Muscle of arm (tissue), 14 donors: ENCODE results near the gene ZNF418. TPM values are rescaled to one million over a fixed set of nuclear protein-coding genes. Genes with fewer than 3 reads are reported as not detected.

Source experiments
- DNase-seq: peaks from one replicate; pipeline ENCODE4 v3.0.0-alpha.2; 2013
- long read RNA-seq, 11 donors: transcript quantifications; one replicate each; lab custom pipeline, GENCODE V29; 2026
- polyA plus RNA-seq, 12 donors: library from polyadenylated mRNA; unstranded; fragments of 120-200 nt; gene quantifications; one replicate each; pipeline ENCODE4 v1.2.1, GENCODE V29; 2013; ENCODE audit not compliant: insufficient read length in 12 of 12

Gene ZNF418
- polyA plus RNA-seq: 10 to 100 TPM in 5 of 12 donors, 1 to 10 TPM in 6, not detected in 1; 6.8 to 18.9 (median 9.9) TPM
- long read RNA-seq, donor 1, partial matches to known transcripts: 0 of 2 reads
- long read RNA-seq, donor 1, other reads (novel, unspliced or antisense): 0 of 2 reads
- long read RNA-seq, donor 2: 0 reads
- long read RNA-seq, donor 3, partial matches to known transcripts: 0 of 1 reads
- long read RNA-seq, donor 3, other reads (novel, unspliced or antisense): 0 of 1 reads
- long read RNA-seq, donor 4: 0 reads
- long read RNA-seq, donor 5: 0 reads
- long read RNA-seq, donor 6: 0 reads
- long read RNA-seq, donor 7, partial matches to known transcripts: 0 of 1 reads
- long read RNA-seq, donor 7, other reads (novel, unspliced or antisense): 0 of 1 reads
- long read RNA-seq, donor 8: 0 reads
- long read RNA-seq, donor 9: 0 reads
- long read RNA-seq, donor 10, partial matches to known transcripts: 0 of 1 reads
- long read RNA-seq, donor 10, other reads (novel, unspliced or antisense): 0 of 1 reads
- long read RNA-seq, donor 11, partial matches to known transcripts: 0 of 2 reads
- long read RNA-seq, donor 11, other reads (novel, unspliced or antisense): 0 of 2 reads

DNA sequence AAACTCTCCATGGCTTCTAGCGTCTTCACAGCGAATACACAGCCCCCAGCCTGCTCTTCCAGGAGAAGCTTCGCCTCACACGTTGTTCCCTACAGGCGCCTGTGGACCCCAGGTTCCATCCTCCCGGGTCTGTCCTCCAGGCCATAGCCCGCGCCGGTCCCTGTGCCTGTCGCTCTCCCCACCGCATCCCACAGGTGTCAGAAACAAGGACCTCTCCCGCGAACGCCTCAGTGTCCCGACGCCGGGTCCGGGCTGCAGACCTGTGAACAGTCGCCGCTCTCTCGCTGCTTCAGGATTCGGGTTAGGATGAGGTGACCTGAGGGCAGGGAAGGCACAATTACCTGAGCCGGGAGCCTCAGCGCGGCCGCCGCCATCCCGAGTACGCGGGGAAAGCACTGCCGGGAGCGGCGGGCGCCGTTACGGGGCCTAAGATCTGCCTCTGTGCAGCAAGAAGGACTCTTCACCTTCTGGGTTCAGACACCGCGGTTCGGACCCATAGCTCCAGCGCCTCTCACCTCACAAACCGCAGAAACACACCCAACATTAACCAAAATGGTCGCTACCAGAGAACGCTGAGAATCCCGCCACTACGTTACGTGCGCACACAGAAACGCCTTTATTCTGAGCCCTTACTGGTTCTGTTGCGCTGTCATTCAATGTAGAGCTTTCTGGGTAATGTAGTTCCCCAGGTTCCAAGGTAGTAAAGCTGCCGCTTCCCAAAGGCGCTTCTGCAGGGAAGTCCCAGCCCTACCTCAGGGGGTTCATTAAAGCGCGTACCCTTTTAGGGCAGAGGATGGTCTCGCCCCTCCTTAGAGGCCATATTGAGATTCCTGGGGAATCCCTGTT, at the start of gene ZNF418:
TSS of gene ZNF418 (minus strand) at position 583 of the 846 bp plus-strand sequence. CDS start 1,580 bp downstream, outside the sequence.
- DNase-seq: peak; percentile 83

DNA sequence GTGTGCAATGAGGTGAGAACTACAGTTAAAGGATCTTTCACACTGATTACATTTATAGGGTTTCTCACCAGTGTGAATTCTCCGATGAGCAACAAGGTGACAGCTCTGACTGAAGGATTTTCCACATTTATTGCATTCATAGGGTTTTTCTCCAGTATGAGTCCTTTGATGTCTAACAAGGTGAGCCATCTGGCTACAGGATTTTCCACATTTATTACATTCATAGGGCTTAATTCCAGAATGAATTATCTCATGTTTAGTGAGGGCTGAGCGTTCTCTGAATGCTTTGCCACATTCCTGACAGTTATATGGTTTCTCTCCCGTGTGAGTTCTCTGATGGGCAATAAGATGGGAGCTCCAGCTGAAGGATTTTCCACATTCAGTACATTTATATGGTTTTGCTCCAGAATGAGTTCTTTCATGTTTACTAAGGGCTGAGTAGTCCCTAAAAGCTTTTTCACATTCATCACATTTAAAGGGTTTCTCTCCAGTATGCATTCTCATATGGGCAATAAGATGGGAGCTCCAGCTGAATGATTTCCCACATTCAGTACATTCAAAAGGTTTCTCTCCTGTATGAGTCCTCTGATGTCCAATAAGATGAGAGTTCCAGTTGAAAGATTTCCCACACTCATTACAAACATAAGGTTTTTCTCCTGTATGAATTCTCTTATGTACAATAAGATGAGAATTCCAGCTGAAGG, 43.5 kb upstream of the ZNF418 start:
- no peak for DNase-seq

DNA sequence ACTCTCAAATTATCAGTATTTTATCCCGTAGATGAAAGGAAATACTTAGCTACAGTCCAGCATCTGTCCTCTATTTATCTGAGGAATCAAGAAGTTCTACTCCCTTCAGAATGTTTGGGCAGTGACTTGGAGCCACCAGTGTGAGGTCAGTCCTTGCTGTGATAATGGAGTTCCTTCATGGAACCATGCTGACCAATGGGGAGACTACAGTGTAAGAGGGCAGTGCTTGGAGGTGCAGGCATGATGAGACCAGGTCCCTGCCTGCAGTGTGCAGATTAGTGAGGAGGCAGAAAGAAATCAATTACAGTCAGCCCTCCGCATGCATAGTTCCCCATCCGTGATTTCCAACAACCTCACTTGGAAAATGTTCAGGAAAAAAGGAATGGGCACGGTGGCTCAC, 39.2 kb upstream of the ZNF418 start, which contains the start of gene C19orf18:
TSS of gene C19orf18 (minus strand) at position 101 of the 400 bp plus-strand sequence. CDS start 102 bp downstream, outside the sequence.
- DNase-seq: no peak

DNA sequence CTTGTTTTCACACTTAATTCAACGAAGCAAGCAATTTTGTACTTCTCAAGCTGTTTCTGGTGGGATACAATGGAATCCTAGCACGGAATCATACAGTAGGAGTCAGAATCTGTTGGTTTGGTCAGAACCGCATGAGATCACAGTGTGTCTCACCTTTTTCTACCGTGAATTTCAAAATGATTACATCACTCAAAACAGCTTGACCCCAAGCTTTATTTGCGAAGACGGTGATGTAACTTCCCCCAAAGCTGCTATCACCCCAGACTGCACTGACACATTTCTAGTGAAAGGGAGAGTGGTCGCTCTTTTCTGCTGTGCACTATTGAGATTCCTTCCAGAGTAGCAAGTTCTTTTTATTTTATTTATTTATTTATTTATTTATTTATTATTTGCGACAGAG, 29.6 kb upstream of the ZNF418 start:
- DNase-seq: no peak

DNA sequence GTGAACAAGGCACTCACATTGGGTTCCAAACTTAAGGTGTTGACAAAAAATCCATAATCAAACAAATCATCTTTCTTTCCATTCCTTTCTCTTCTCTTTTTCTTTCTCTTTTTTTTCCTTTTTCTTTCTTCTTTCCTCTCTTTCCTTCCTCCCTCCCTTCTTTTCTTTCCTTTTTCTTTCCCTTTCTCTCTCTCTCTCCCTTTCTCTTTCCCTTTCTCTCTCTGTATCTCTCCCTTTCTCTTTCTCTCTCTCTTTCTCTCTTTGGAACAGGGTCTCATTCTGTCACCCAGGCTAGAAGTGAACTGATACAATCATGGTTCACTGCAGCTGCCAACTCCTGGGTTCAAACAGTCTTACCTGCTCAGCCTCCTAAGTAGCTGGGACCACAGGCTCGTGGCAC, 26.6 kb upstream of the ZNF418 start:
- no peak for DNase-seq

DNA sequence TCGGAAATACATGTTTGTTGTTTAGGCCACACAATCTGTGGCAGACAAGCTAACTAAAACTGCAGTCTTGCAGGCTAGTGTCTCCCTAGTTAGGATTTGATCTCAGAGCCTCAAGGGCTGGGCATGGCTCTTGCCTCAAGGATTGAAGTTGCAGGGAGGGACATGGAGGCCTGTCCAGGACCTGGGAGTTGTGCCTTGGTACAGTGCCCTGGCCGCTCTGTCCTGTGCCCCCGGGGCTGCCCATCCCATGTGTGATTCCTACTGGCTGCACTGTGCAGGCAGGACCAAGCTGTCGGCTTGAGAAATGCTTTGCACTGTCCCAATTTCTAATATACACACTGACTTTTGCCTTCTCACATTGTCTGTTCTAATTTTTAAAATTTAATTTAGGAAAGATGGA, 19.8 kb upstream of the ZNF418 start:
- DNase-seq: no peak

DNA sequence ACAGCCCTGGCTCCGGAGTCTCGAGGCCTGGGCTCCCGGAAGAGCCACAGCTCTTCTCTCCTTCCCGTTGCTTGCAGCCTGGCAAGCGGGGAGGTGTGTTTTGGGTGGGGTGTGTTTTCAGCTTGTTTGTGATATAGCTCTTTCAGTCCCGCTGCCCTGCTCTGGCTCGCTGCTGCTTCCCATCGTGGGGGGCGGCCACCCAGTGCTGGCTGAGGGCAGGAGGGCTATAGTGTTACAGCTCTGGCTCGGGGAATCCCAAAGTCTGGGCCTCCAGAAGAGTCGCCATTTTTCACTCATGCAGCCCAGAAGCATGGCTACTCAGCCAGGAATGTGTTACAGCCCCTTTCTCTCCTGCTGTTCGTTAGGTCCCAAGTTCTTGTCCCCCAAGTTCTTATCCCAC, 14.5 kb upstream of the ZNF418 start:
- no peak for DNase-seq

DNA sequence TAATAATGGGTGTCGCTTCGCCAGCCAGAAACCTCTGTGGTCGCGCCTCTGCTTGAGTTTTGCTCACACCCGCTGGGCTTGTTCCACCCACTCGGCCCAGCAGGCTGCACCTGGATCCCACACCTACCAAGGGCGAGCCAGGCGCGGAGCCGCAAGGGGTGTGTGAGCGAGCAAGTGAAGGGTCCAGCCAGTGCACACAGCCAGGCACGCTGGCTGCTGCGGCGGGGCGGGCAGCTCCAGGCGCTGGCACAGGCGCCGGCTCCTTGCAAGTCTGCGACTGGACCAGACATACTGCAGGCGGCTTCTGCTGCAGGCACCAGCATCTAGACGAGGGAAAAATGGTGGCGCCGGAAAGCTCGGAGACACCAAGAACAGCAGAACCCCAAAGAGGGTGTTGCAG, 14.1 kb upstream of the ZNF418 start:
- no peak for DNase-seq

DNA sequence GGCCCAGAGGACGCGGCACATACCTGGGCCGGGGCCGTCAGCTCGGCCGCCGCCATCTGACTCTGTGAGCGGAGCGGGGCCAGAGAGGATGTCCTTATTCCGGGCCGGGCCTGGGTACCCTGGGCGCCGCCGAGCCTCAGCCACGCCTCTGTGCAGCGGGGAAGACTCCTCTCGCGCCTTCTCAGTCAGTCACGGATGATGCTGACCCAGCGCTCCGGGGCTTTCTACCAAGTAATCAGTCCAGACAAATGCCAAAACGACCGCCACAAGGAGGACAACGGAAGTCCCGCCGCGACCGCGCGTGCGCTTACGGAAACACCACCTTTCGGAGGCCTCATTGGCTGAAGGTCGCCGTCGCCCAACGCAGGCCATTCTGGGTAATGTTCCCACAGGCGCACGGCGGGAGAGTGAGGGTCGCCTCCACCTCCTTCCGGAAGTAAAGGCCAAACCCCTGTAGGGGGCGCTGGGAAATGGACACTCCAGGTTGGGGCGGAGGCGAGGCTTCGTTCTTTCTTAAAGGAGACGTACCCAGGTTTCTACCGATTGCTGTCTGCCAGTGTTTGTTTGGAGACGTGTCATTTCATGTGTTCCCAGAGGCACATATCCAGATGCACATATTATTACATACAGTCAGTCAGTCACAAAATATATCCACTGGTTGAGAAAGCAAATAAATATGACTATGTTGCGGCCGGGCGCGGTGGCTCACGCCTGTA, 12.4 kb upstream of the ZNF418 start, which contains the start of gene ZNF256:
TSS of gene ZNF256 (minus strand) at position 288 of the 716 bp plus-strand sequence. CDS start at position 56, 232 bp downstream.
- peak; percentile 97 for DNase-seq

DNA sequence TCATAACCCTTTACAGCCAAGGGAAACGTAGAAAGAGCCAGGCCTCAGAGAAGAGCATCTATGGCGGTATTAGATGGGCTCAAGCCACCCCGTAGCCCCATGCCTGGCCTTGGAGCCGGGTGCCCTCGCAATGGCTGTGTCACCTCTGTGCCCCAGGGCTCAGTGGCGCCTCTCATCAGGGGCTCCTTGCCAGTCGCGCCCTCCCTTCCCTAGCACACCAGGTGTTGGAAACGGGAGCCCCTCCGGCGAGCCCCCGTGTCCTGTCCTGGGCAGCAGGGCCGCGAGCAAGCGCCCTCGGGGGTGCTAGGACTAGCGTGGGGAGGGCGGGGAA, 11.9 kb upstream of the ZNF418 start:
- DNase-seq: no peak

DNA sequence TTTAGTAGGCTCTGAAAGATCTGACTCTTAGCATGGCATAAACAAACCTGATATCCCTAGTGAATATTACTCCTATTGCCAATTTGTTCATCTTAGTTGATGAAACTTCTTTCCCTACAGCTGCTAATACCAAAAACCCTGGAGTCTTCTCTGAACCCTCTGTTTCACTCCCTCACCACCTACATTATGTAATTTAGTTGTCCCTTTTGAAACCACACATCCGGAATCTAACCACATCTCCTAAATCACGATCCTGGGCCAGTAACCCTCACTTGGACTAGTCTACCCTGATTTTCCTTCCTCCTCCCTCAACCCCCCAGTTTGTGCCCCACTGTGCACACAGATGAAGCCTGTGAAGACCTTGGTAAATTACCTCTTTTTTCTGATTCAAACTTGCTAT, 11.1 kb upstream of the ZNF418 start:
- no peak for DNase-seq

DNA sequence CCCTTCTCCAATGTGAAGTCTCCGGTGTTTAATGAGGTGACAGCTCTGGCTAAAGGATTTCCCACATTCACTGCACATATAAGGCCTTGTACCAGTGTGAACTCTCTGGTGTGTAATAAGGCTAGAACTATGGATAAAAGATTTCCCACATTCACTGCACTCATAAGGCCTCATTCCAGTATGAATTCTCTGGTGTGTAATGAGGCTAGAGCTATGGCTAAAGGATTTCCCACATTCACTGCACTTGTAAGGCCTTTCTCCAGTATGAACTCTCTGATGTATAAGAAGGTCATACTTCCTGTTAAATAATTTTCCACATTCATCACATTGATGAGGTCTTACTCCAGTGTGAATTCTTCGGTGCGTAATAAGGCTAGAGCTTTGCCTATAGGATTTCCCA, 6.4 kb upstream of the ZNF418 start:
- no peak for DNase-seq

DNA sequence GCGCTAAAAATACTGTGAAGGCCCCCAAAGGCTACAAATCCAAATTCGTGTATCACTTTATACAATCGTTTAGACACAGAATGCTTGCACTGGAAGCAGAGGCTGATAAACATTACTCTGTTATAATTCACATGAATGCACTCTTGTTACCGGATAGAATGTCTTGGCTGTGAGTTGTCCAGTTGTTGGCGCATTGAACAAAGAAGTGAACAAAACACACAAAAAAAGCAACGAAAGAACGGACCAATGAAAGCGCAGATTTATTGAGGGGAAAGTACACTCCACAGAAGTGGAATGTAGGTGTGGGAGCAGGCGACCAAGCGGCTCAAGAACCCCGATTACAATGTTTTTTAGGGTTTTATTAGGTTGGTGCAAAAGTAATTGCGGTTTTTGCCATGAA, 529 bp upstream of the ZNF418 start:
- no peak for DNase-seq

DNA sequence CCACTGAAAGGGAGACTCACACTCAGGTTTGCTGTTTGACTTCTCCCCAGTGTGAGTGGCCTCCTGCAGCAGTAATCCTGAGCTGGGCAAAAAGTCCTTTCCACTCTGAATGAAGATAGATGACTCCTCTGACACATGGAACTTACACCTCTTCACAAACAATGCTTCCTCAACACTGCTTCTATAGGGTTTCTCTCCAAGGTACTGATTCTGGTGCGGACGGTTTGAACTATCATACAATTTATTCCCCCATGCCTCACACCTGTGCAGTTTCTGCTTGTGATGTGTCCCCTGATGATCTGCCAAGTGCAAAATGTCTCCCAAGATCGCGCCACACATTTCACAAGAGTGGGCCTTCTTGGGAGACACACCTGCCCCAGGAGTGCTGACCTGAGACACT, 7.6 kb downstream of the ZNF418 start:
- DNase-seq: no peak

DNA sequence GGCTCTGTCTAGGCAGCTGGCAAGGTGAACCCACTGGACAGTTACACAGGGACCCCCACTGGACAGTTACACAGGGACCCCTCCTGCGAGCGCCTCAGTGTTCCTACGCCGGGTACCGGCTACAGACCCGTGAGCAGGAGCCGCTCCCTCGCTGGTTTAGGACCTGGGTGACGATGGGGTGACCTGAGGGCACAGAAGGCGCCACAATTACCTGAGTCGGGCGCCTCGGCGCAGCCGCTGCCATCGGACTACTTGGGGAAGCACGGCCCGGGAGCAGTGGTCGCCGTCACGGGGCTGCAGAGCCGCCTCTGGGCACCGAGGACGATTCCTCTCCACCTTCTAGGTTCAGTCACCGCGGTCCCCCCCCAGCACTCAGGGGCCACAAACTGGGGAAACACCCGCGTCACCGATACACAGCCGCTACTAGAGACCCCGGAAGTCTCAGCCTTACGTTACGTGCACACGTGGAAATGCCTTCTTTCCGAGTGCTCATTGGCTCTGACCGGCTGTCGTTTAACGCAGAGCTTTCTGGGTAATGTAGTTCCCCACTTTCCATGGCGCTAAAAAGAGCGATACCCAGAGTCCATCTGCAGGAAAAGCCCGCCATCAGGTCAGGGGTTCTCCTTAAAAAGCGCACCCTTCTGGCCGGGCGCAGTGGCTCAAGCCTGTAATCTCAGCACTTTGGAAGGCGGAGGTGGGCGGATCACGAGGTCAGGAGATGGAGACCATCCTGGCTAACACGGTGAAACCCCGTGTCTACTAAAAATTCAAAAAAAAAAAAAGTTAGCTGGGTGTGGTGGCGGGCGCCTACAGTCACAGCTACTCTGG, 18.8 kb downstream of the ZNF418 start, which contains the start of gene ZNF417:
TSS of gene ZNF417 (minus strand) at position 425 of the 828 bp plus-strand sequence. CDS start at position 244, 181 bp downstream.
- peak; percentile 92 for DNase-seq

DNA sequence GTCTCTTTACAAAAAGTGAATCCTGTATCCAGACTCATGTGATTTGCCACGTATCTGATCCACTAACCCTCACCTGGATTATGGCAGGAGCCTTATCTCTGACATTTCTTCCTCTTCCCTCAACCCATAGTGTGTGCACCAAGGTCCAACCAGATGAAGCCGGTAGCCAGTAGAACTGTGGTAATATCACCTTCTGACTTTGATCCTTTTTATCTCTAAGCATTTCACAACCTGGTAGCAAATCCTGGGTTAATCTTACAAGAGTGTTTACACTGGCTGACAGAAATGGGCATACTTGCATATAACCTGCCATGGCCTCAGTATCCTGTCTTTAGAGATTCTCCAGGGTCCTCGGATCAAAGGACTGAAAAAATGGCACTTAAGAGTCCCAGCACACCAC, 20.7 kb downstream of the ZNF418 start:
- DNase-seq: no peak

DNA sequence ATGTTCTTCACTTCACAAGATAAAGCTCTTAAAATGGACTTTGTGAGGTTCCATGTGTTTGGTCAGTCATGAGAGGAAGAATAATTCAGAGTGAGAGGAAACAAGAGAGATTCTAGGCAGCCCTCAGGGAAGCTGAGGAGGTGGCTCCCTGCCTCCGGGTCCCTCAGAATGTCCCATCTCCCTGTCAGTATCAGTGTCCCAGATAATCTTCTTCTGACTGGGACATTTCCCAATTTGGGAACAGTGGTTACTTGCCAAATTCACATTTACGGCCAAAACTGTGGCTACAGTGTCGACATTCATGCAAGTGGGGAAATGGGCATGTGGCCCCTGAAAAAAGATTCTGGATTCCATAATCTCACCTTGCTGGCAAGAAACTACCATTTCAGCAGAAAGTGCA, 27.8 kb downstream of the ZNF418 start:
- no peak for DNase-seq

DNA sequence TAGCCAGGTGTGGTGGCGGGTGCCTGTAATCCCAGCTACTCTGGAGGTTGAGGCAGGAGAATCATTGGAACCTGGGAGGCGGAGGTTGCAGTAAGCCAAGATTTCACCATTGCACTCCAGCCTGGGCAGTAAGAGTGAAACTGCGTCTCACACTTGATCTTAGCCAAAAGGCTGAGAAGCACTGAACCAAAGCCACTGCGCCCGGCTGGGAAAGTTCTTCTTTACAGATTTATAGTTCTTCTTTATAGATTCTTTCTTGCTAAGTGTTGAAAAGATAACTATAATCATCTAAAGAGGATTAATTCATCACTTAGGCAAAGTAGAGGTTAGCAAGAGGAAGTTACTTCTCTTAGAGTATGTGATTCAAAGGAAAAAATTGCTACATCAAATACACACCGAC, 29.9 kb downstream of the ZNF418 start:
- DNase-seq: no peak

DNA sequence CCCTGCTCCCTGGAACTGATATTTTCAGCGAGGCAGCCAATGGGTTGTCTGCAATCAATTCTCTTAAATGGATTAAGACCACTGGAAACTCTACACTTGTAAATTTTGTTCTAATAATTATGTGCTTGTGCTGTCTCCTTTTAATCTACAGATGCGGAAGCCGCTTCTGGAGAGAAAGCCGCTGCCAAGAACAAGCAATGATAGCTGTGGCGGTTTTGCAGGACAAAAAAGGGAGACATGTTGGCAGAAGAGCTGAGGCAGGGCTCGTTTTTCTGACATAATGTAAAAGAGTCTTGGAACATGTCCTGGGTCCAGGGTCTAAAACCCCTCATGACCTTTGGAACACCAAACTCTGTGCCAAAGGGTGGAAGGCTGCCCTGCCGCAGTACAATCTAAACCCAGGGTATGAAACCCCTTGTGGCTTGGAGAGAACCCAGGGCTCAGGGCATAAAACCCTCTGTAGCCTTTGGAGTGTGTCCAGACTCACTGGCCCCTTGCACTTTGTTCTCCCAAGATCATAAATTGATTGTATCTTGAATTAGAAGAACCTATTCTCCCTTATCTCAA, 31.5 kb downstream of the ZNF418 start:
- DNase-seq: no peak

DNA sequence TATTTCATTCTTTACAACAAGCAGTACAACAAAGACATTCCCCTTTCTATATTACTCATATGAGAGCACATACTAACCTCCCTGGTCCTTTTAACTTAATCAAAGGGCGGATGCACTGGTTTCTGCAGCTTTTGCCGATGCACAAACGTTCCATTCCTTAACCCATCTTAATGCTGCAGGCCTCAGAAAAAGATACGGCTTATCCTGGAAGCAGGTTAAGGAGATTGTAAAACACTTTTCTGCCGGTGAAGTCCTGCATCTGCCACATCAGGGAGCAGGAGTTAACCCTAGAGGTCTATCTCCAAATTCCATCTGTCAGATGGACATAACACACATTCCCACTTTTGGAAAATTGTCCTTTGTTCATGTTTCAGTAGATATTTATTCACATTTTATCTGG, 34.9 kb downstream of the ZNF418 start:
- no peak for DNase-seq
